Ascending aorta (tissue), 2 donors: ENCODE measurements around the gene IKZF5. TPM values are rescaled to one million over a fixed set of nuclear protein-coding genes. Genes with fewer than 3 reads are reported as not detected.

Experiments used
- DNase-seq, 2 donors: peaks; one replicate each; pipeline ENCODE4 v3.0.0-alpha.2; 2019; ENCODE audit warnings: low spot score in 2 of 2
- H3K27ac ChIP-seq, 2 donors: fragments of 200-600 bp; sonication (generic); one replicate each; pipeline ENCODE4 v1.5.1; 2016 to 2017; ENCODE audit warnings: mild to moderate bottlenecking in 1 of 2
- H3K27me3 ChIP-seq: fragments of 200-600 bp; sonication (generic); one replicate; pipeline ENCODE4 v1.5.1; 2017
- H3K36me3 ChIP-seq, 2 donors: fragments of 200-600 bp; sonication (generic); one replicate each; pipeline ENCODE4 v1.5.1; 2016
- H3K4me1 ChIP-seq, 2 donors: fragments of 200-600 bp; sonication (generic); one replicate each; pipeline ENCODE4 v1.5.1; 2016 to 2017; ENCODE audit warnings: mild to moderate bottlenecking in 1 of 2
- H3K4me3 ChIP-seq, 2 donors: fragments of 200-600 bp; sonication (generic); one replicate each; pipeline ENCODE4 v1.5.1; 2016 to 2017; ENCODE audit warnings: mild to moderate bottlenecking in 1 of 2
- H3K9me3 ChIP-seq, 2 donors: fragments of 200-600 bp; sonication (generic); one replicate each; pipeline ENCODE4 v1.5.1; 2016
- CTCF ChIP-seq, 3 experiments: fragments of 200-600 bp in 2 of 3; fragments of 450-650 bp in 1 of 3; sonication (generic) in 2 of 3; IDR thresholded peaks; one replicate each; pipeline ENCODE4 v1.5.1; 2016 to 2019; ENCODE audit warnings: antibody characterized with exemption in 3 of 3, mild to moderate bottlenecking in 1 of 3, moderate library complexity in 1 of 3
- intact Hi-C: fragments of 100-400 bp; cut with DNase I; formaldehyde crosslinking; loops from one replicate; pipeline ENCODE4 v1.15.1; 2023
- total RNA-seq: library from RNA; depleted of rRNA; stranded (reverse); fragments of >200 nt; gene quantifications from one replicate; pipeline ENCODE4 v1.1.0, GENCODE V29; 2016

Gene IKZF5
- total RNA-seq, 1 donor from 2014 or later, result 4.3 TPM

DNA sequence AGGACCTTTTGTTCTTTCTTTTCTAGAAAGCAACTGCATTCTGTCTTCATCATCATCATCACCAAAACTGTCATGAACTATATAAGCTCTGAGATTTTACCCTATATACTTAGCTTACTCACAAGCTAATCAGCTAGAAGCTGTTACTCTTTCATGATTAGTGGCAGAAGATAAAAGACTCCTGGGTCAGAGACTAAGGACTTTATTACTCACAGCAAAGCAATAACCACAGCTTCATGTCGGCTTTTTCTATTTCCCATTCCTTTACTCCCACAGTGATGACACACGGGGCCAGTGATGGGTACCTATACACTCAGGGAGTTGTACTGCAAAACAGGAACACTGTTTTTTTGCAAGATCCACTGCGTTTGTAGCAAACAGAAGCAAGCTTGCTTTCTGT lies 46.2 kb downstream of the IKZF5 start:
- Histone ChIP-seq H3K4me3 (no peak overlapping the region), H3K27ac (no peak overlapping the region), H3K4me1 (no peaks in the 10 kb centered on the region), H3K36me3 (peaks cover 0 to 7% of the 10 kb centered on the region in 2 donors), H3K27me3 (no peaks in the 10 kb centered on the region), H3K9me3 (peaks cover 0 to 25% of the 10 kb centered on the region in 2 donors)
- TF ChIP-seq CTCF (IDR thresholded peaks at IDR 0.05), result no peak
- DNase-seq, result no peak
- intact Hi-C loops, result no loop called here

- TF ChIP-seq CTCF (IDR thresholded peaks at IDR 0.05), result no peak
- Histone ChIP-seq H3K4me1 (peaks cover 0 to 5% of the 10 kb centered on the region in 2 donors), H3K4me3 (no peak overlapping the region), H3K27ac (no peak overlapping the region), H3K36me3 (no peaks in the 10 kb centered on the region), H3K9me3 (no peaks in the 10 kb centered on the region), H3K27me3 (no peaks in the 10 kb centered on the region)
- intact Hi-C loops, result no loop called here
- no peak for DNase-seq
These were observed 51.1 kb downstream of the IKZF5 start for GRCh38 chr10:122957474-122957873.

DNA sequence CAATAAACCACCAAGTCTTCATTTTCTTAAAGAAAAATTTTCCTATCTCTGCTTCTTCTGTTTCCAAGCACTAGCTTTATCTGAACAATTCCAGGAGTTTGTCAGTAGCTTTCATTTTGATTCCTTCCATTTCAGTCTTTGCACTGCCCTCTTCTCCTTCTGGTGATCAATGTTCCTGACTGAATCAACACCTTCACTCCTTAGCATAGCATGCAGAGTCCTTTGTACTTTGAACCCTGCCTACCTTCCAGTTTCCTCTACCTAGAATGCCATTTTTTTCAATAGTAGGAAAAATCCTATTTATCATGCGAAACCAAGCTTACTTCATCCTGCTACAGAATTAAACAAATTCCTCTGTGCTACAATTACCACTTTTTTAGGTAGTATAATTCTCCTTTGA lies 52.7 kb downstream of the IKZF5 start:
- Histone ChIP-seq H3K4me1 (peaks cover 0 to 5% of the 10 kb centered on the region in 2 donors), H3K36me3 (no peaks in the 10 kb centered on the region), H3K27me3 (no peaks in the 10 kb centered on the region), H3K4me3 (no peak overlapping the region), H3K27ac (no peak overlapping the region), H3K9me3 (no peaks in the 10 kb centered on the region)
- DNase-seq, result no peak
- intact Hi-C loops, result no loop called here
- TF ChIP-seq CTCF (IDR thresholded peaks at IDR 0.05), result no peak

- no peak for TF ChIP-seq CTCF (IDR thresholded peaks at IDR 0.05)
- no peaks in the 10 kb centered on the region for H3K36me3 ChIP-seq
- intact Hi-C loops, result loop anchor here (1.0 kb wide), 3 partner anchors 26 to 200 kb away; partner anchors contain the start of genes BUB3, IKZF5 and PSTK
- H3K9me3 ChIP-seq, result no peaks in the 10 kb centered on the region
- peaks cover 0 to 5% of the 10 kb centered on the region in 2 donors for H3K4me1 ChIP-seq
- H3K4me3 ChIP-seq, result peak overlapping the region; percentile 76 to 97
- no peak overlapping the region for H3K27ac ChIP-seq
- H3K27me3 ChIP-seq, result no peaks in the 10 kb centered on the region
- no peak for DNase-seq
These were observed 53.9 kb downstream of the IKZF5 start for GRCh38 chr10:122954731-122955050.

DNA sequence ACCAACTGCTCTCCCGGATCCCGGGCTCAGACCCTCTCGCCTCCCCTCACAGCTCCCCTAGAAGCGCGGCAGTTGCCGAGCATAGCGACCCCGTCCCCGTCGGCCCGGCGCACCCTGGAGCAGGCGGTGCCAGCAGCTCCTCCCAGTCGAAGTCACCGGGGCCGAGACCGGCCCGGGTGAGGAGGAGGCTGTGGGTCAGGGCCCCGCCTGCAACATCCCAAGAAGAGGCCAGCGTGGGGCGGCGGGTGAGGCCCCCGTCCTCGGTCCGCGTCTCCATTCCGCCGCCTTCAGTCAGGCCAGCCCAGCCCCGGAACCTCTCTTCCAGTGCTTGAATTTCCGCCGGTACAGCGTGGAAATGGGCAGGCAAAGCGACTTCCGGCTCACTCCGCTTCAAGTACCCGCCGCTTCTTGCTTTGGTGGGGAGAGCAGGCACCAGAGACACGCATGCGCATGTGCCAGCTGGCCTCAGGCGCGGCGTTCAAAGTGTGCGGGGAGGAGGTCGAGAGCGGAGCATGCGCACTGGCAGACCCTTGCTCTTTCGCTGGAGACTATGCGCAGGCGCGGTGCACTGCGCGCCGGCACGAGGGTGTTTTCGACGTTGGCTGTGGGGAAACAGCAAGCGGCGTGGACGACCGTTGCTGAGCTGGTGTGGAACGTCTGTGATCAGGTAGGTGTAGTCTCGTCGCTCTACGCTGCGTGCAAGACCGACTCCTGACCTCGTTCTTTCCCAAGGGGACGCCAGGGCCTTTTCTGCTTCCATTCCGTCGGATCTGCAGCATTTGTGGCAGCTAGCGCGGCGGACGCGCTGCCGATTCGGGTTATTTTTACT lies 54.5 kb downstream of the IKZF5 start, which contains the start of gene C10orf88:
TSS of gene C10orf88 (minus strand) at position 326 of the 829 bp plus-strand sequence. CDS start at position 277, 49 bp downstream.
- TF ChIP-seq CTCF (IDR thresholded peaks at IDR 0.05), result no peak
- intact Hi-C loops, result loop anchor here (1.0 kb wide), 3 partner anchors 26 to 200 kb away; partner anchors contain the start of genes BUB3, IKZF5 and PSTK
- Histone ChIP-seq H3K4me3 (peak within 1 kb of the TSS; percentile 76 to 97), H3K36me3 (no peaks in the 10 kb centered on the region), H3K27me3 (no peaks in the 10 kb centered on the region), H3K4me1 (peaks cover 0 to 5% of the 10 kb centered on the region in 2 donors), H3K9me3 (no peaks in the 10 kb centered on the region), H3K27ac (peak within 1 kb of the TSS; percentile 70 to 75)
- DNase-seq, result peak; percentile 88 to 98
